Measurements from ENCODE around the gene TMOD3. TPM values are rescaled to one million over a fixed set of nuclear protein-coding genes. Genes with fewer than 3 reads are reported as not detected.

TMOD3 gene
- total RNA-seq, 6 experiments from 2014 or later = 56.4 to 68.8 (median 59.9) TPM

- no peaks in the 10 kb centered on the region for H3K4me1 Mint-ChIP-seq (ENCODE audit: low read depth)
- no peaks in the 10 kb centered on the region for H3K9me3 Mint-ChIP-seq
- no peak overlapping the region for H3K27ac Mint-ChIP-seq
- H3K4me3 Mint-ChIP-seq = no peak overlapping the region
- H3K36me3 Mint-ChIP-seq (ENCODE audit: low read depth) = peaks cover 6% of the 10 kb centered on the region
- no peak for DNase-seq
- peak; percentile 64 for TF ChIP-seq CTCF (IDR thresholded peaks at IDR 0.05)
- no peaks in the 10 kb centered on the region; the same call in 1 of the 2 replicates for H3K27me3 Mint-ChIP-seq (ENCODE audit: insufficient read depth)
Measured at GRCh38 chr15:51917493-51917892, 88.0 kb downstream of the TMOD3 start.

- peaks cover 21% of the 10 kb centered on the region for H3K36me3 Mint-ChIP-seq (ENCODE audit: low read depth)
- no peaks in the 10 kb centered on the region for H3K9me3 Mint-ChIP-seq
- no peaks in the 10 kb centered on the region for H3K4me1 Mint-ChIP-seq (ENCODE audit: low read depth)
- no peaks in the 10 kb centered on the region; the same call in 1 of the 2 replicates for H3K27me3 Mint-ChIP-seq (ENCODE audit: insufficient read depth)
- DNase-seq = no peak
- no peak overlapping the region for H3K4me3 Mint-ChIP-seq
- no peak for TF ChIP-seq CTCF (IDR thresholded peaks at IDR 0.05)
- peak overlapping the region; percentile 20 for H3K27ac Mint-ChIP-seq
Measured at GRCh38 chr15:51924156-51925068, 95.0 kb downstream of the TMOD3 start.

- H3K36me3 Mint-ChIP-seq (ENCODE audit: low read depth) = peaks cover 24% of the 10 kb centered on the region
- peaks cover 4% of the 10 kb centered on the region; the same call in 1 of the 2 replicates for H3K27me3 Mint-ChIP-seq (ENCODE audit: insufficient read depth)
- no peak for DNase-seq
- no peak overlapping the region for H3K27ac Mint-ChIP-seq
- no peaks in the 10 kb centered on the region for H3K9me3 Mint-ChIP-seq
- no peak for TF ChIP-seq CTCF (IDR thresholded peaks at IDR 0.05)
- H3K4me1 Mint-ChIP-seq (ENCODE audit: low read depth) = peaks cover 17% of the 10 kb centered on the region
- H3K4me3 Mint-ChIP-seq = no peak overlapping the region
Measured at GRCh38 chr15:51926809-51927208, 97.4 kb downstream of the TMOD3 start.

GRCh38 chr15:51931016-51931415 is 101.6 kb downstream of the TMOD3 start:
- no peak overlapping the region for H3K4me3 Mint-ChIP-seq
- TF ChIP-seq CTCF (IDR thresholded peaks at IDR 0.05) = no peak
- H3K9me3 Mint-ChIP-seq = no peaks in the 10 kb centered on the region
- peaks cover 21% of the 10 kb centered on the region for H3K36me3 Mint-ChIP-seq (ENCODE audit: low read depth)
- H3K27ac Mint-ChIP-seq = no peak overlapping the region
- DNase-seq = no peak
- peaks cover 4% of the 10 kb centered on the region for H3K27me3 Mint-ChIP-seq (ENCODE audit: insufficient read depth)
- H3K4me1 Mint-ChIP-seq (ENCODE audit: low read depth) = peaks cover 18% of the 10 kb centered on the region

GRCh38 chr15:51931638-51932037 is 102.2 kb downstream of the TMOD3 start:
- peak overlapping the region; percentile 58 for H3K27ac Mint-ChIP-seq
- peaks cover 18% of the 10 kb centered on the region for H3K4me1 Mint-ChIP-seq (ENCODE audit: low read depth)
- H3K36me3 Mint-ChIP-seq (ENCODE audit: low read depth) = peaks cover 25% of the 10 kb centered on the region
- peak; percentile 70 for DNase-seq
- H3K4me3 Mint-ChIP-seq = peak overlapping the region; percentile 24; the same call in 1 of the 2 replicates
- no peak for TF ChIP-seq CTCF (IDR thresholded peaks at IDR 0.05)
- H3K9me3 Mint-ChIP-seq = no peaks in the 10 kb centered on the region
- peaks cover 4% of the 10 kb centered on the region for H3K27me3 Mint-ChIP-seq (ENCODE audit: insufficient read depth)
